Fibroblast of lung (primary cell): ENCODE data around the gene NPAS1. TPM values are rescaled to one million over a fixed set of nuclear protein-coding genes. Genes with fewer than 3 reads are reported as not detected.
A peak's percentile ranks its signal among the peaks of the same experiment; 100 is the strongest.

Experiments
- DNase-seq, 2 donors: peaks; one replicate each; pipeline versions ENCODE4 v3.0.0 to v3.0.0-alpha.2; 2010; ENCODE audit warnings: low read depth in 2 of 2
- H2AFZ ChIP-seq: 2 replicates; pipeline ENCODE4 v1.5.1; 2012; ENCODE audit warnings: low read length, control low read depth, inconsistent platforms
- H3K27ac ChIP-seq: 2 replicates; pipeline ENCODE4 v1.5.1; 2011; ENCODE audit warnings: low read length, control low read depth; ENCODE audit not compliant: insufficient read depth
- H3K27me3 ChIP-seq: 2 replicates; pipeline ENCODE4 v1.5.1; 2011; ENCODE audit warnings: mild to moderate bottlenecking, low read length; ENCODE audit not compliant: control insufficient read depth, insufficient read depth
- H3K36me3 ChIP-seq: 2 replicates; pipeline ENCODE4 v1.5.1; 2011; ENCODE audit warnings: low read length; ENCODE audit not compliant: control insufficient read depth, insufficient read depth
- H3K4me1 ChIP-seq: 2 replicates; pipeline ENCODE4 v1.5.1; 2011; ENCODE audit warnings: low read length; ENCODE audit not compliant: control insufficient read depth, insufficient read depth; ENCODE audit errors: extremely low read depth
- H3K4me2 ChIP-seq: 2 replicates; pipeline ENCODE4 v1.5.1; 2011; ENCODE audit warnings: low read length, control low read depth; ENCODE audit not compliant: insufficient read depth; ENCODE audit errors: extremely low read depth
- H3K4me3 ChIP-seq, 4 experiments: fragments of 200-600 bp in 1 of 4; sonication (generic) in 1 of 4; replicated peaks in 1 of 4; 2 replicates each; pipeline ENCODE4 v1.5.1; 2011 to 2016; ENCODE audit warnings: low read length in 4 of 4, low read depth in 3 of 4, mild to moderate bottlenecking in 3 of 4, control low read depth in 2 of 4, inconsistent platforms in 1 of 4, mixed read lengths in 1 of 4; ENCODE audit not compliant: insufficient read depth in 1 of 4; ENCODE audit errors: control extremely low read depth in 1 of 4
- H3K79me2 ChIP-seq: 2 replicates; pipeline ENCODE4 v1.5.1; 2012; ENCODE audit warnings: mild to moderate bottlenecking, low read length, inconsistent platforms; ENCODE audit not compliant: control insufficient read depth, insufficient read depth
- H3K9ac ChIP-seq: 2 replicates; pipeline ENCODE4 v1.5.1; 2011; ENCODE audit warnings: mild to moderate bottlenecking, low read length, control low read depth; ENCODE audit not compliant: insufficient read depth
- H3K9me3 ChIP-seq: 2 replicates; pipeline ENCODE4 v1.5.1; 2012; ENCODE audit warnings: low read depth, low read length; ENCODE audit not compliant: control insufficient read depth, insufficient read depth
- H4K20me1 ChIP-seq: 2 replicates; pipeline ENCODE4 v1.5.1; 2011; ENCODE audit warnings: low read length; ENCODE audit not compliant: control insufficient read depth, insufficient read depth; ENCODE audit errors: extremely low read depth
- CTCF ChIP-seq, 2 donors: IDR thresholded peaks in 1 of 2; conservative IDR thresholded peaks in 1 of 2; 1 replicate in 1 of 2; 2 replicates in 1 of 2; pipeline ENCODE4 v1.5.1; 2011 to 2012; ENCODE audit warnings: low read length in 2 of 2, control low read depth in 1 of 2, inconsistent platforms in 1 of 2, low read depth in 1 of 2, mild to moderate bottlenecking in 1 of 2
- EZH2 ChIP-seq: IDR thresholded peaks from 2 replicates; pipeline ENCODE4 v1.5.1; 2012; ENCODE audit warnings: low read length, control low read depth, mild to moderate bottlenecking; ENCODE audit errors: missing control alignments
- polyA plus RNA-seq, 2 donors: library from polyadenylated mRNA; depleted of rRNA in 1 of 2; stranded (reverse) in 1 of 2; unstranded in 1 of 2; fragments of >200 nt; gene quantifications; 2 replicates each; pipeline ENCODE4 v1.2.1, GENCODE V29; 2011 to 2012; ENCODE audit warnings: missing spikeins in 1 of 2
- total RNA-seq: library from RNA; depleted of rRNA; stranded (reverse); fragments of >200 nt; gene quantifications from 2 replicates; pipeline ENCODE4 v1.2.1, GENCODE V29; 2014

The NPAS1 gene
- total and polyA plus RNA-seq, 2 donors (not counting 1 experiment from before 2014, with no cell fraction given) = 0.22 to 0.33 TPM

GRCh38 chr19:46985542-46986415 is 33.9 kb upstream of the NPAS1 start:
- H3K9ac ChIP-seq = no peak overlapping the region
- H3K4me3 ChIP-seq = no peak overlapping the region
- H3K4me1 ChIP-seq = peaks cover 21% of the 10 kb centered on the region
- no peak for DNase-seq
- no peak for TF ChIP-seq CTCF (conservative IDR thresholded peaks at IDR 0.05 in 1 of 2, IDR thresholded peaks at IDR 0.05 in 1 of 2; ENCODE audit: low read depth in 1 of 2, low read length in 2 of 2)
- no peak for TF ChIP-seq EZH2
- H3K27ac ChIP-seq = no peak overlapping the region
- no peaks in the 10 kb centered on the region for H3K27me3 ChIP-seq
- peaks cover 6% of the 10 kb centered on the region for H3K79me2 ChIP-seq
- no peaks in the 10 kb centered on the region for H4K20me1 ChIP-seq
- no peak overlapping the region for H3K4me2 ChIP-seq
- H3K36me3 ChIP-seq = peaks cover 11% of the 10 kb centered on the region
- H2AFZ ChIP-seq = no peak overlapping the region
- H3K9me3 ChIP-seq = no peaks in the 10 kb centered on the region

DNA sequence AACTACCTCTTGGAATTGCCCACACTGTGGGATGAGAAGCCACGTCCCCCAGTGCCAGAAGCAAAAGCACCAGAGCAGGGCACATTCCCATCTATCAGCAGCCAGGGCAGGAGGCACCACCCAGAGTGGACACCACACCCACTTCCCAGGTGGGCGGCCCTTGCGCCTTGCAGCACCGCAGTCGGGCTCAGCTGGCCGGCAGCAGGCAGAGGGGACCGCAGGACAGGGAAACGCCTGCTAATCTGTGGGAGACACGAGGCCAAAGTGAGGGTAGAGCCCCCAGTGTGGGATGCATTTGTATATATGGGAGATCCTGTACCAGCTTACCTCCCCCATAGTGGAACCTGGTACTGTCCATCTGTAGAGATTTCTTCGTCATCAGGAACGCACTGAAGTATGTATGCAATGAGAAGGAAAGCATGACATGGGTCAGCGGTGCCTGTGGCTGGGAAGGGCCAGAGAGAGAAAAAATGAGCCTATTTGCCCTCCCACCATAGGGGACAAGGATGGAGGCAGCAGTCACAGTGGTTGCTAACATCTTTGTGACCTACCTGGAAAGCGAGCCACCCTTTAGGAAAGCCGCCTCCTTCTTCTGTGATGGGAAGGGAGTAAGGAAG is 30.9 kb upstream of the NPAS1 start:
- DNase-seq = no peak
- no peak overlapping the region for H3K9ac ChIP-seq
- H3K4me1 ChIP-seq = peaks cover 7% of the 10 kb centered on the region
- H3K4me2 ChIP-seq = no peak overlapping the region
- no peaks in the 10 kb centered on the region for H3K27me3 ChIP-seq
- H3K27ac ChIP-seq = no peak overlapping the region
- H3K4me3 ChIP-seq = no peak overlapping the region
- TF ChIP-seq EZH2 (no peak), CTCF (conservative IDR thresholded peaks at IDR 0.05 in 1 of 2, IDR thresholded peaks at IDR 0.05 in 1 of 2; ENCODE audit: low read depth in 1 of 2, low read length in 2 of 2) (no peak)
- H4K20me1 ChIP-seq = no peaks in the 10 kb centered on the region
- peaks cover 6% of the 10 kb centered on the region for H3K79me2 ChIP-seq
- peaks cover 22% of the 10 kb centered on the region for H3K36me3 ChIP-seq
- no peak overlapping the region for H2AFZ ChIP-seq
- no peaks in the 10 kb centered on the region for H3K9me3 ChIP-seq

- Histone ChIP-seq H4K20me1 (no peaks in the 10 kb centered on the region), H3K27me3 (no peaks in the 10 kb centered on the region), H3K36me3 (peaks cover 25% of the 10 kb centered on the region), H3K27ac (peak overlapping the region; percentile 6), H3K4me3 (no peak overlapping the region), H3K9me3 (no peaks in the 10 kb centered on the region), H3K4me2 (no peak overlapping the region), H2AFZ (no peak overlapping the region), H3K9ac (no peak overlapping the region), H3K79me2 (no peaks in the 10 kb centered on the region), H3K4me1 (no peaks in the 10 kb centered on the region)
- no peak for TF ChIP-seq EZH2
- TF ChIP-seq CTCF (conservative IDR thresholded peaks at IDR 0.05 in 1 of 2, IDR thresholded peaks at IDR 0.05 in 1 of 2; ENCODE audit: low read depth in 1 of 2, low read length in 2 of 2) = peak; percentile 90 to 91
- peak; percentile 70 to 90 for DNase-seq
Observed at GRCh38 chr19:46990991-46991676, 28.5 kb upstream of the NPAS1 start.
